HEK293T (cell line): ENCODE measurements around the gene EVI5L.

ENCODE experiments used
- CTCF ChIA-PET: fragments of 350-600 bp; formaldehyde crosslinking; extraction: SDS; loops from one replicate; lab custom pipeline; 2021; ENCODE audit warnings: antibody characterized with exemption, inconsistent platforms; lab: Yijun Ruan, JAX
- POLR2A ChIA-PET: fragments of 350-600 bp; formaldehyde crosslinking; extraction: SDS; loops from one replicate; lab custom pipeline; 2020; ENCODE audit warnings: antibody characterized with exemption, inconsistent platforms; lab: Yijun Ruan, JAX
- DNase-seq: peaks from one replicate; pipeline ENCODE4 v3.0.0; 2012; ENCODE audit warnings: mixed read lengths; ENCODE audit errors: extremely low spot score
- ARNT ChIP-seq: fragments of 450-650 bp; IDR thresholded peaks from 2 replicates; pipeline ENCODE4 v1.6.1; 2017; ENCODE audit warnings: mild to moderate bottlenecking
- BHLHE40 ChIP-seq: fragments of 450-650 bp; IDR thresholded peaks from 2 replicates; pipeline ENCODE4 v1.6.1; 2016; ENCODE audit warnings: mild to moderate bottlenecking, moderate library complexity, borderline replicate concordance
- CTBP1 ChIP-seq: fragments of 450-650 bp; IDR thresholded peaks from 2 replicates; pipeline ENCODE4 v1.6.1; 2016; ENCODE audit warnings: borderline replicate concordance
- ELF4 ChIP-seq: fragments of 450-650 bp; IDR thresholded peaks from 2 replicates; pipeline ENCODE4 v1.6.1; 2017; ENCODE audit warnings: antibody characterized with exemption
- FOXA1 ChIP-seq: fragments of 450-650 bp; IDR thresholded peaks from 2 replicates; pipeline ENCODE4 v1.6.1; 2016; ENCODE audit warnings: mild to moderate bottlenecking
- FOXK2 ChIP-seq: fragments of 450-650 bp; IDR thresholded peaks from 2 replicates; pipeline ENCODE4 v1.6.1; 2016; ENCODE audit warnings: mild to moderate bottlenecking
- FOXM1 ChIP-seq: fragments of 450-650 bp; IDR thresholded peaks from 2 replicates; pipeline ENCODE4 v1.6.1; 2017; ENCODE audit warnings: mild to moderate bottlenecking, borderline replicate concordance
- HDGF ChIP-seq: fragments of 450-650 bp; IDR thresholded peaks from 2 replicates; pipeline ENCODE4 v1.6.1; 2017; ENCODE audit warnings: antibody characterized with exemption, borderline replicate concordance
- L3MBTL2 ChIP-seq: fragments of 450-650 bp; conservative IDR thresholded peaks from 2 replicates; pipeline ENCODE4 v1.6.1; 2016; ENCODE audit warnings: mild to moderate bottlenecking
- LEF1 ChIP-seq: fragments of 450-650 bp; IDR thresholded peaks from 2 replicates; pipeline ENCODE4 v1.6.1; 2017; ENCODE audit warnings: mild to moderate bottlenecking, borderline replicate concordance
- NFRKB ChIP-seq: fragments of 450-650 bp; IDR thresholded peaks from 2 replicates; pipeline ENCODE4 v1.6.1; 2016; ENCODE audit warnings: mild to moderate bottlenecking, moderate library complexity
- PKNOX1 ChIP-seq: fragments of 450-650 bp; IDR thresholded peaks from 2 replicates; pipeline ENCODE4 v1.6.1; 2016
- SP1 ChIP-seq: fragments of 450-650 bp; IDR thresholded peaks from 2 replicates; pipeline ENCODE4 v1.6.1; 2017
- SUZ12 ChIP-seq: fragments of 450-650 bp; IDR thresholded peaks from 2 replicates; pipeline ENCODE4 v1.6.1; 2016; ENCODE audit warnings: mild to moderate bottlenecking
- TARDBP ChIP-seq: fragments of 450-650 bp; IDR thresholded peaks from 2 replicates; pipeline ENCODE4 v1.6.1; 2016
- ZNF384 ChIP-seq: fragments of 450-650 bp; IDR thresholded peaks from 2 replicates; pipeline ENCODE4 v1.6.1; 2016

Gene EVI5L

GRCh38 chr19:7863157-7863970 lies 33.3 kb downstream of the EVI5L start:
- ChIA-PET CTCF (no interaction called here), POLR2A (interaction anchor here (1.0 kb wide), 1 partner anchor 11 kb away, joined by 4 read pairs; no protein-coding TSS in a partner anchor)
- TF ChIP-seq LEF1, result no peak
- TF ChIP-seq ELF4, result no peak
- no peak for TF ChIP-seq SP1
- TF ChIP-seq SUZ12, result no peak
- TF ChIP-seq TARDBP, result no peak
- no peak for TF ChIP-seq ZNF384
- TF ChIP-seq L3MBTL2, result no peak
- no peak for TF ChIP-seq HDGF
- DNase-seq, result no peak

- POLR2A ChIA-PET, result interaction anchor here (1.2 kb wide), 1 partner anchor 39 kb away, joined by 3 read pairs; the partner anchor contains the start of gene MAP2K7
- CTCF ChIA-PET, result no interaction called here
- DNase-seq, result no peak
- TF ChIP-seq CTBP1, result no peak
- no peak for TF ChIP-seq SP1
- TF ChIP-seq PKNOX1, result no peak
- TF ChIP-seq ARNT, result no peak
- no peak for TF ChIP-seq SUZ12
- no peak for TF ChIP-seq LEF1
- TF ChIP-seq L3MBTL2, result no peak
- TF ChIP-seq TARDBP, result no peak
- no peak for TF ChIP-seq NFRKB
- no peak for TF ChIP-seq BHLHE40
- TF ChIP-seq FOXA1, result no peak
- TF ChIP-seq ELF4, result no peak
- no peak for TF ChIP-seq HDGF
- no peak for TF ChIP-seq FOXK2
- no peak for TF ChIP-seq FOXM1
- TF ChIP-seq ZNF384, result no peak
These were observed 34.1 kb downstream of the EVI5L start for GRCh38 chr19:7863971-7864689.

- DNase-seq, result no peak
These were observed 34.7 kb downstream of the EVI5L start for GRCh38 chr19:7864690-7865074.

GRCh38 chr19:7865262-7865911 lies 35.4 kb downstream of the EVI5L start:
- ChIA-PET POLR2A (interaction anchor here (0.9 to 1.2 kb wide), 2 partner anchors 38 kb away, joined by 3 read pairs; partner anchors contain the start of gene MAP2K7), CTCF (no interaction called here)
- TF ChIP-seq NFRKB (no peak), ARNT (no peak), FOXM1 (no peak), BHLHE40 (no peak), HDGF (no peak), SP1 (no peak), ZNF384 (no peak), ELF4 (no peak), CTBP1 (no peak), FOXK2 (no peak), FOXA1 (no peak), L3MBTL2 (no peak), TARDBP (no peak), LEF1 (no peak), PKNOX1 (no peak)
- DNase-seq, result no peak

More at GRCh38 chr19:7864690-7865074, 34.7 kb downstream of the EVI5L start:
- CTCF ChIA-PET, result no interaction called here
- TF ChIP-seq SUZ12 (no peak), CTBP1 (no peak), ZNF384 (no peak), FOXA1 (no peak), L3MBTL2 (no peak), PKNOX1 (no peak), TARDBP (no peak), FOXM1 (no peak), BHLHE40 (no peak), SP1 (no peak), NFRKB (no peak), ARNT (no peak), LEF1 (no peak), ELF4 (no peak), HDGF (no peak), FOXK2 (no peak)
- POLR2A ChIA-PET, result interaction anchor here (1.2 kb wide), 1 partner anchor 39 kb away, joined by 3 read pairs; the partner anchor contains the start of gene MAP2K7
